HepG2 (cell line): ENCODE measurements around the gene PARN. TPM values are rescaled to one million over a fixed set of nuclear protein-coding genes. Genes with fewer than 3 reads are reported as not detected.

ENCODE experiments used
- BCL6 ChIP-seq: IDR thresholded peaks from 2 replicates; pipeline ENCODE4 v1.6.1; 2016; ENCODE audit warnings: missing genetic modification reagents, missing compliant biosample characterization
- CAMTA2 ChIP-seq: sonication (generic); formaldehyde crosslinking; IDR thresholded peaks from 2 replicates; pipeline ENCODE4 v1.4.0; 2020; ENCODE audit warnings: mild to moderate bottlenecking, missing genetic modification reagents, borderline replicate concordance
- EEA1 ChIP-seq: sonication (generic); formaldehyde crosslinking; IDR thresholded peaks from 2 replicates; pipeline ENCODE4 v1.5.1; 2020; ENCODE audit warnings: mild to moderate bottlenecking, missing genetic modification reagents, borderline replicate concordance
- FOXA1 ChIP-seq, 2 experiments: fragments of 450-650 bp in 1 of 2; sonication (generic) in 1 of 2; formaldehyde crosslinking in 1 of 2; IDR thresholded peaks; 2 replicates each; pipeline versions ENCODE4 v1.4.0 to v1.6.1; 2016 to 2020; ENCODE audit warnings: missing genetic modification reagents in 1 of 2
- GATA4 ChIP-seq: sonication (generic); IDR thresholded peaks from 2 replicates; pipeline ENCODE4 v1.6.1; 2016; ENCODE audit warnings: antibody characterized with exemption, low read depth, borderline replicate concordance
- JDP2 ChIP-seq: sonication (generic); formaldehyde crosslinking; IDR thresholded peaks from 2 replicates; pipeline ENCODE4 v1.8.1; 2022; ENCODE audit warnings: missing genetic modification reagents, borderline replicate concordance
- NFYC ChIP-seq: IDR thresholded peaks from 2 replicates; pipeline ENCODE4 v1.6.1; 2016; ENCODE audit warnings: missing genetic modification reagents, missing compliant biosample characterization
- PLRG1 ChIP-seq: fragments of 450-650 bp; conservative IDR thresholded peaks from 2 replicates; pipeline ENCODE4 v1.6.1; 2016
- SKI ChIP-seq: fragments of 450-650 bp; IDR thresholded peaks from one replicate; pipeline ENCODE4 v1.6.1; 2018; ENCODE audit warnings: mild to moderate bottlenecking; ENCODE audit not compliant: partially characterized antibody
- SRY ChIP-seq: sonication (generic); formaldehyde crosslinking; IDR thresholded peaks from 2 replicates; pipeline ENCODE4 v1.8.0; 2022; ENCODE audit warnings: mild to moderate bottlenecking, missing genetic modification reagents
- STAG1 ChIP-seq: sonication (generic); formaldehyde crosslinking; IDR thresholded peaks from 2 replicates; pipeline ENCODE4 v1.4.0; 2020; ENCODE audit warnings: missing genetic modification reagents
- U2AF1 ChIP-seq: fragments of 200-400 bp; formaldehyde crosslinking; optimal IDR thresholded peaks from 2 replicates; pipeline ENCODE3; 2017; ENCODE audit warnings: mild to moderate bottlenecking, low read depth, low read length
- ZC3H13 ChIP-seq: sonication (generic); formaldehyde crosslinking; IDR thresholded peaks from 2 replicates; pipeline ENCODE4 v1.8.1; 2023; ENCODE audit warnings: mild to moderate bottlenecking, missing genetic modification reagents, moderate library complexity
- ZNF354B ChIP-seq: sonication (generic); formaldehyde crosslinking; IDR thresholded peaks from 2 replicates; pipeline ENCODE4 v1.8.0; 2022; ENCODE audit warnings: mild to moderate bottlenecking, missing genetic modification reagents
- ZNF530 ChIP-seq: sonication (generic); formaldehyde crosslinking; IDR thresholded peaks from 2 replicates; pipeline ENCODE4 v1.5.0; 2020; ENCODE audit warnings: low read depth, mild to moderate bottlenecking, missing genetic modification reagents
- ZNF558 ChIP-seq: sonication (generic); formaldehyde crosslinking; IDR thresholded peaks from 2 replicates; pipeline ENCODE4 v1.9.0; 2022; ENCODE audit warnings: mild to moderate bottlenecking, missing genetic modification reagents, borderline replicate concordance
- polyA plus RNA-seq, 8 experiments: library from polyadenylated mRNA; depleted of rRNA in 3 of 8; stranded (reverse) in 7 of 8; unstranded in 1 of 8; fragments of >200 nt; fragmentation: Illumina TruSeq in 4 of 8; extraction: Trizol in 4 of 8; gene quantifications; 2 replicates each; pipeline versions ENCODE4 v1.2.1 to v1.2.3, GENCODE V29; 2011 to 2016; ENCODE audit warnings: low read depth in 4 of 8, missing spikeins in 1 of 8, mixed read lengths in 1 of 8; ENCODE audit not compliant: insufficient read depth in 1 of 8
- total RNA-seq, 5 experiments: library from RNA; depleted of rRNA; stranded (reverse); fragments of >200 nt; fragmentation: Illumina TruSeq; extraction: Trizol; gene quantifications; 2 replicates each; pipeline ENCODE4 v1.2.3, GENCODE V29; 2016; ENCODE audit warnings: low read depth in 1 of 5
- TF ChIP-seq, protein P1 (sequence below): sonication (generic); formaldehyde crosslinking; IDR thresholded peaks from 2 replicates; pipeline ENCODE4 v1.5.0; 2020; ENCODE audit warnings: missing genetic modification reagents
- TF ChIP-seq, protein P2 (sequence below): IDR thresholded peaks from 2 replicates; pipeline ENCODE4 v1.6.1; 2016
- TF ChIP-seq, protein P3 (sequence below): sonication (generic); formaldehyde crosslinking; IDR thresholded peaks from 2 replicates; pipeline ENCODE4 v1.4.0; 2020; ENCODE audit warnings: missing genetic modification reagents
- TF ChIP-seq, protein P4 (sequence below): sonication (generic); formaldehyde crosslinking; IDR thresholded peaks from 2 replicates; pipeline ENCODE4 v1.4.0; 2020; ENCODE audit warnings: missing genetic modification reagents
- TF ChIP-seq, protein P5 (sequence below): sonication (generic); formaldehyde crosslinking; conservative IDR thresholded peaks from 2 replicates; pipeline ENCODE4 v1.8.0; 2022; ENCODE audit warnings: mild to moderate bottlenecking, moderate library complexity, missing genetic modification reagents

Gene PARN
- total and polyA plus RNA-seq, 2 of the 13 experiments (the other 11 are each of a cell fraction or from before 2014, with no cell fraction given) = 13.3 to 47.6 TPM

DNA sequence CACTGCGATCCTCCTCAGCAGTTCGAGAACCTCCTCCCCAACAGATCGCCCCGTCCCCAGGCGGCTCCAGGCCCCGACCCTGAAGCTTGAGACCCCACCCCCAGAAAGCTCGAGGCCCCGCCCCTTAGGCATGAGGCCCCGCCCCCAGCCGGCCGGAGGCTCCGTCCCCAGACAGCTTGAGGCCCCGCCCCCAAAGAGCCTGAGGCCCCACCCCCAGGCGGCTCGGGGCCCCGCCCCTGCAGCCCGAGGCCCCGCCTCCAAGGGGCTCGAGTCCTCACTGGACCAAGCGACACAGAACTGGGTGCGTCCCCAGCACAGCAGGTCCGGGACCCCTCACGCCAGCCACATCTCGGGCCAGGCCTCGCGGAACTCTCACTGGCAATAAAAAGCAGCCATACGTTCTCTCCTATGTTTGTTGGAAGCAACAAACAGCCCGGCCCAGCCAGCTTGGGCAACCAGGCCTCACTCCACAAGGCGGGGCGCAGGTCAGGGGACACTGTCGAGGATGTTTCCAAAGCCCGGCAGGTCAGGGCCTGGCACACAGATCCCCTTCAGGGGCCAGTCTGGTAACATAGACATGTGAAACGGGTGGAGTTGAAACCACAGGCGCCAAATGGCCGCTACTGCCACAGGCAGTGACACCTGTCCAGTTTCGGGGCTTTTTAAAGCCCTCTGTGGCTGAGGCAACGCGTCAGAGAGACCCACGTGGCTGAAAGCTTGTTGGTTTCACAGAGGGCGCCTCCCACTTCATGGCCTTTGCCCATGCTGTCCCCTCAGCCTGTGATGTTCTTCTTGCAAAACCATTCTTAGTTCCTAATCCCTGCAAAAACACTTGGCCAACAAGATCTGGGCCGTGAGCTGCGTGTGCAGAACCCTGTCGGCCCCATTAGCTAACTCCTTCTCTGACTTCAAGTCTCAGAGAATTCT, 224.2 kb downstream of the PARN start (continued):
- TF ChIP-seq SRY (CRISPR knock-in tag) (peak; percentile 96), ZNF558 (CRISPR knock-in tag) (peak; percentile 86), EEA1 (CRISPR knock-in tag) (no peak; the same call in 1 of the 2 replicates), NFYC (CRISPR knock-in tag) (0 out of 2 replicates have a peak, but pooled peaks have one; percentile 37), ZC3H13 (CRISPR knock-in tag) (peak; percentile 64), JDP2 (no peak), FOXA1 (IDR thresholded peaks at IDR 0.05) (no peak), FOXA1 (CRISPR knock-in tag; IDR thresholded peaks at IDR 0.05) (no peak; the same call in 1 of the 2 replicates), GATA4 (peak; percentile 67; the same call in 1 of the 2 replicates), ZNF354B (CRISPR knock-in tag) (peak; percentile 91; the same call in 1 of the 2 replicates), BCL6 (0 out of 2 replicates have a peak, but pooled peaks have one; percentile 51), PLRG1 (no peak), U2AF1 (no peak), ZNF530 (CRISPR knock-in tag) (no peak), CAMTA2 (CRISPR knock-in tag) (peak; percentile 96), STAG1 (CRISPR knock-in tag) (no peak; the same call in 1 of the 2 replicates), SKI (peak; percentile 69)
- TF ChIP-seq, protein P1, sequence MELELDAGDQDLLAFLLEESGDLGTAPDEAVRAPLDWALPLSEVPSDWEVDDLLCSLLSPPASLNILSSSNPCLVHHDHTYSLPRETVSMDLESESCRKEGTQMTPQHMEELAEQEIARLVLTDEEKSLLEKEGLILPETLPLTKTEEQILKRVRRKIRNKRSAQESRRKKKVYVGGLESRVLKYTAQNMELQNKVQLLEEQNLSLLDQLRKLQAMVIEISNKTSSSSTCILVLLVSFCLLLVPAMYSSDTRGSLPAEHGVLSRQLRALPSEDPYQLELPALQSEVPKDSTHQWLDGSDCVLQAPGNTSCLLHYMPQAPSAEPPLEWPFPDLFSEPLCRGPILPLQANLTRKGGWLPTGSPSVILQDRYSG = peak; percentile 79
- TF ChIP-seq, protein P2, sequence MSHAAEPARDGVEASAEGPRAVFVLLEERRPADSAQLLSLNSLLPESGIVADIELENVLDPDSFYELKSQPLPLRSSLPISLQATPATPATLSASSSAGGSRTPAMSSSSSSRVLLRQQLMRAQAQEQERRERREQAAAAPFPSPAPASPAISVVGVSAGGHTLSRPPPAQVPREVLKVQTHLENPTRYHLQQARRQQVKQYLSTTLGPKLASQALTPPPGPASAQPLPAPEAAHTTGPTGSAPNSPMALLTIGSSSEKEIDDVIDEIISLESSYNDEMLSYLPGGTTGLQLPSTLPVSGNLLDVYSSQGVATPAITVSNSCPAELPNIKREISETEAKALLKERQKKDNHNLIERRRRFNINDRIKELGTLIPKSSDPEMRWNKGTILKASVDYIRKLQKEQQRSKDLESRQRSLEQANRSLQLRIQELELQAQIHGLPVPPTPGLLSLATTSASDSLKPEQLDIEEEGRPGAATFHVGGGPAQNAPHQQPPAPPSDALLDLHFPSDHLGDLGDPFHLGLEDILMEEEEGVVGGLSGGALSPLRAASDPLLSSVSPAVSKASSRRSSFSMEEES (CRISPR knock-in tag) = peak; percentile 88
- TF ChIP-seq, protein P3, sequence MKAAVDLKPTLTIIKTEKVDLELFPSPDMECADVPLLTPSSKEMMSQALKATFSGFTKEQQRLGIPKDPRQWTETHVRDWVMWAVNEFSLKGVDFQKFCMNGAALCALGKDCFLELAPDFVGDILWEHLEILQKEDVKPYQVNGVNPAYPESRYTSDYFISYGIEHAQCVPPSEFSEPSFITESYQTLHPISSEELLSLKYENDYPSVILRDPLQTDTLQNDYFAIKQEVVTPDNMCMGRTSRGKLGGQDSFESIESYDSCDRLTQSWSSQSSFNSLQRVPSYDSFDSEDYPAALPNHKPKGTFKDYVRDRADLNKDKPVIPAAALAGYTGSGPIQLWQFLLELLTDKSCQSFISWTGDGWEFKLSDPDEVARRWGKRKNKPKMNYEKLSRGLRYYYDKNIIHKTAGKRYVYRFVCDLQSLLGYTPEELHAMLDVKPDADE = 0 out of 2 replicates have a peak, but pooled peaks have one; percentile 59
- TF ChIP-seq, protein P4, sequence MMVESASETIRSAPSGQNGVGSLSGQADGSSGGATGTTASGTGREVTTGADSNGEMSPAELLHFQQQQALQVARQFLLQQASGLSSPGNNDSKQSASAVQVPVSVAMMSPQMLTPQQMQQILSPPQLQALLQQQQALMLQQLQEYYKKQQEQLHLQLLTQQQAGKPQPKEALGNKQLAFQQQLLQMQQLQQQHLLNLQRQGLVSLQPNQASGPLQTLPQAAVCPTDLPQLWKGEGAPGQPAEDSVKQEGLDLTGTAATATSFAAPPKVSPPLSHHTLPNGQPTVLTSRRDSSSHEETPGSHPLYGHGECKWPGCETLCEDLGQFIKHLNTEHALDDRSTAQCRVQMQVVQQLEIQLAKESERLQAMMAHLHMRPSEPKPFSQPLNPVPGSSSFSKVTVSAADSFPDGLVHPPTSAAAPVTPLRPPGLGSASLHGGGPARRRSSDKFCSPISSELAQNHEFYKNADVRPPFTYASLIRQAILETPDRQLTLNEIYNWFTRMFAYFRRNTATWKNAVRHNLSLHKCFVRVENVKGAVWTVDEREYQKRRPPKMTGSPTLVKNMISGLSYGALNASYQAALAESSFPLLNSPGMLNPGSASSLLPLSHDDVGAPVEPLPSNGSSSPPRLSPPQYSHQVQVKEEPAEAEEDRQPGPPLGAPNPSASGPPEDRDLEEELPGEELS (CRISPR knock-in tag) = peak; percentile 52; the same call in 1 of the 2 replicates
- TF ChIP-seq, protein P5, sequence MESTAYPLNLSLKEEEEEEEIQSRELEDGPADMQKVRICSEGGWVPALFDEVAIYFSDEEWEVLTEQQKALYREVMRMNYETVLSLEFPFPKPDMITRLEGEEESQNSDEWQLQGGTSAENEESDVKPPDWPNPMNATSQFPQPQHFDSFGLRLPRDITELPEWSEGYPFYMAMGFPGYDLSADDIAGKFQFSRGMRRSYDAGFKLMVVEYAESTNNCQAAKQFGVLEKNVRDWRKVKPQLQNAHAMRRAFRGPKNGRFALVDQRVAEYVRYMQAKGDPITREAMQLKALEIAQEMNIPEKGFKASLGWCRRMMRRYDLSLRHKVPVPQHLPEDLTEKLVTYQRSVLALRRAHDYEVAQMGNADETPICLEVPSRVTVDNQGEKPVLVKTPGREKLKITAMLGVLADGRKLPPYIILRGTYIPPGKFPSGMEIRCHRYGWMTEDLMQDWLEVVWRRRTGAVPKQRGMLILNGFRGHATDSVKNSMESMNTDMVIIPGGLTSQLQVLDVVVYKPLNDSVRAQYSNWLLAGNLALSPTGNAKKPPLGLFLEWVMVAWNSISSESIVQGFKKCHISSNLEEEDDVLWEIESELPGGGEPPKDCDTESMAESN = peak; percentile 88
